ENCODE measurements around the gene SMYD3.

The SMYD3 gene

DNA sequence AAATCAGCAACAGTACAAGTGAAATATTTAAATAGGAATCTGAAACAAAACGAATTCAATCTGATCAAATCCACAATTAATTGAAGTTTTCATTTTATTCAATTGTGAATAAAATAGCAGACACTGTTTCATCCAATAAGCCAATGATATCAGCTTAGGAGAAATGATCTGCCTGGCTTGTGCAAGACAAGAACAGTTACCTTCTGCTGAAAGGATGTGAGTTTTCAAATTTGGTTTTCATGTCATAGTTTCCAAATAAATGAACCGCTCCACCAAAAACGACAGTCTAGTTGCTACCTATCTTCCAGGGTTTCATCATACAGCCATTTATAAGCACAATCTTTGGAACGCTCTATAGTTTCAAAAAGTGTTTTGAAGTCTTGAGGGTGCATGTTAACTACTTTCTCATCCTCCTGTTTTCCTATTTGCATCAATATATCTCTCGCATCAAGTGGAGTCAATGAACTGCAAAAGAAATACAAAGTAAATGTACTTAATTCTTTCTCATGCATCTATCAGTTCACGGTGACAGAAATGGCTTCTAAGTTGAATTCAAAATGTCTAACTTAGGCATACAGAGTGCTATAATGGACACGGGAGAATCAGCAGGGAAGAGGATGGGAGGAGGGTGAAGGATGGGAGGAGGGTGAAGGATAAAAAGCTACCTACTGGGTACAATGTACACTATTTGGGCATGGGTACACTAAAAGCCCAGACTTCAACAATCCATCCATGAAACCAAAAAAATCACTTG, 33.8 kb upstream of the SMYD3 start:
- Histone ChIP-seq H3K27ac (replicated peaks) (no peak overlapping the region), H3K4me3 (replicated peaks; ENCODE audit: insufficient read depth, low read length) (no peak overlapping the region), H3K27me3 (ENCODE audit: insufficient read depth, poor library complexity, severe bottlenecking) (no peaks in the 10 kb centered on the region)
- DNase-seq (ENCODE audit: low read depth in 1 of 2, low spot score in 1 of 2): no peak
- TF ChIP-seq, protein P1, sequence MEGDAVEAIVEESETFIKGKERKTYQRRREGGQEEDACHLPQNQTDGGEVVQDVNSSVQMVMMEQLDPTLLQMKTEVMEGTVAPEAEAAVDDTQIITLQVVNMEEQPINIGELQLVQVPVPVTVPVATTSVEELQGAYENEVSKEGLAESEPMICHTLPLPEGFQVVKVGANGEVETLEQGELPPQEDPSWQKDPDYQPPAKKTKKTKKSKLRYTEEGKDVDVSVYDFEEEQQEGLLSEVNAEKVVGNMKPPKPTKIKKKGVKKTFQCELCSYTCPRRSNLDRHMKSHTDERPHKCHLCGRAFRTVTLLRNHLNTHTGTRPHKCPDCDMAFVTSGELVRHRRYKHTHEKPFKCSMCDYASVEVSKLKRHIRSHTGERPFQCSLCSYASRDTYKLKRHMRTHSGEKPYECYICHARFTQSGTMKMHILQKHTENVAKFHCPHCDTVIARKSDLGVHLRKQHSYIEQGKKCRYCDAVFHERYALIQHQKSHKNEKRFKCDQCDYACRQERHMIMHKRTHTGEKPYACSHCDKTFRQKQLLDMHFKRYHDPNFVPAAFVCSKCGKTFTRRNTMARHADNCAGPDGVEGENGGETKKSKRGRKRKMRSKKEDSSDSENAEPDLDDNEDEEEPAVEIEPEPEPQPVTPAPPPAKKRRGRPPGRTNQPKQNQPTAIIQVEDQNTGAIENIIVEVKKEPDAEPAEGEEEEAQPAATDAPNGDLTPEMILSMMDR (IDR thresholded peaks at IDR 0.05; ENCODE audit: insufficient read depth, low read length): no peak
- TF ChIP-seq SPI1 (IDR thresholded peaks at IDR 0.05; ENCODE audit: borderline replicate concordance, low read depth): no peak
- TF ChIP-seq POLR2AphosphoS5 (IDR thresholded peaks at IDR 0.05; ENCODE audit: low read depth): no peak

DNA sequence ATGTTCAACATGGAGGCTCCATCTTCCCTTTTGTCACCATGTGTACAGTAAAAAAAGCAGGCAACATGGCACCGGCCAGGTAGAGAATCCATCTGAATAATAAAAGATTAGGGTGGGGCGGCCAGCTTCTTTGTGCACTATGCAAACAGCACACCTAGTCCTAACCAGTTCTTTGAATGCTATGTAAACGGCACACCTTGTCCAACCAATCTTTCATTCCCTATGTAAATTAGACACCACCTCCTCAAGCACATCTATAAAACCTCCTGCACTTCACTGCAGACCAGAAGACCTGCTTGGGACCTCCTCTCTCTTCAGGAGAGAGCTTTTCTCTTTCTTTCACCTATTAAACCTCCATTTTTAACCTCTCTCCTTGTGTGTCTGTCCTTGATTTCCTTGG, 30.8 kb upstream of the SMYD3 start:
- H3K27me3 ChIP-seq (ENCODE audit: insufficient read depth, poor library complexity, severe bottlenecking): no peaks in the 10 kb centered on the region
- TF ChIP-seq GABPA (IDR thresholded peaks at IDR 0.05; ENCODE audit: low read depth): no peak
- TF ChIP-seq POLR2AphosphoS5 (IDR thresholded peaks at IDR 0.05; ENCODE audit: low read depth): no peak
- TF ChIP-seq, protein P2, sequence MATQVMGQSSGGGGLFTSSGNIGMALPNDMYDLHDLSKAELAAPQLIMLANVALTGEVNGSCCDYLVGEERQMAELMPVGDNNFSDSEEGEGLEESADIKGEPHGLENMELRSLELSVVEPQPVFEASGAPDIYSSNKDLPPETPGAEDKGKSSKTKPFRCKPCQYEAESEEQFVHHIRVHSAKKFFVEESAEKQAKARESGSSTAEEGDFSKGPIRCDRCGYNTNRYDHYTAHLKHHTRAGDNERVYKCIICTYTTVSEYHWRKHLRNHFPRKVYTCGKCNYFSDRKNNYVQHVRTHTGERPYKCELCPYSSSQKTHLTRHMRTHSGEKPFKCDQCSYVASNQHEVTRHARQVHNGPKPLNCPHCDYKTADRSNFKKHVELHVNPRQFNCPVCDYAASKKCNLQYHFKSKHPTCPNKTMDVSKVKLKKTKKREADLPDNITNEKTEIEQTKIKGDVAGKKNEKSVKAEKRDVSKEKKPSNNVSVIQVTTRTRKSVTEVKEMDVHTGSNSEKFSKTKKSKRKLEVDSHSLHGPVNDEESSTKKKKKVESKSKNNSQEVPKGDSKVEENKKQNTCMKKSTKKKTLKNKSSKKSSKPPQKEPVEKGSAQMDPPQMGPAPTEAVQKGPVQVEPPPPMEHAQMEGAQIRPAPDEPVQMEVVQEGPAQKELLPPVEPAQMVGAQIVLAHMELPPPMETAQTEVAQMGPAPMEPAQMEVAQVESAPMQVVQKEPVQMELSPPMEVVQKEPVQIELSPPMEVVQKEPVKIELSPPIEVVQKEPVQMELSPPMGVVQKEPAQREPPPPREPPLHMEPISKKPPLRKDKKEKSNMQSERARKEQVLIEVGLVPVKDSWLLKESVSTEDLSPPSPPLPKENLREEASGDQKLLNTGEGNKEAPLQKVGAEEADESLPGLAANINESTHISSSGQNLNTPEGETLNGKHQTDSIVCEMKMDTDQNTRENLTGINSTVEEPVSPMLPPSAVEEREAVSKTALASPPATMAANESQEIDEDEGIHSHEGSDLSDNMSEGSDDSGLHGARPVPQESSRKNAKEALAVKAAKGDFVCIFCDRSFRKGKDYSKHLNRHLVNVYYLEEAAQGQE (IDR thresholded peaks at IDR 0.05; ENCODE audit: insufficient replicate concordance, low read depth): no peak
- no peak for TF ChIP-seq SPI1 (IDR thresholded peaks at IDR 0.05; ENCODE audit: borderline replicate concordance, low read depth)
- TF ChIP-seq, protein P1 (IDR thresholded peaks at IDR 0.05; ENCODE audit: insufficient read depth, low read length): no peak
- H3K27ac ChIP-seq (replicated peaks): no peak overlapping the region
- no peak for DNase-seq (ENCODE audit: low read depth in 1 of 2, low spot score in 1 of 2)
- no peak overlapping the region for H3K4me3 ChIP-seq (replicated peaks; ENCODE audit: insufficient read depth, low read length)

DNA sequence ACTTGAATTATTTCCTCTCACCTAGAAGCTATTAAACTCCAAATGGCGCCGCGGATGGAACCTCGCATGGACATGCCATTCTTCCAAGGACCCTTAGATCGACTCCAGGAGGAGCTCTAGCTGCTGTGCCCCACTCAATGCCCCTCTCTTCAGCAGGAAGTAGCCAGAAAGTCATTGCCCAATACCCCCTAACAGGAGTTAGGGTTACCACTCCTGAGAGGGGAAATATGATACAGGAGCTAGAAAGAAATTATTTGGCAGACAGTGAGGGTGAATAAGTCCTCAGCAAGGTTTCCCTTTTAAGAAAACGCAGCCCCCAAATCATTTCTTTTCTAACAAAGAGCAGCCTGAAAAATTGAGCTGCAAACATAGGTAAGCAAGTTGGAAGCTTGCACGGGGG, 30.4 kb upstream of the SMYD3 start:
- no peak overlapping the region for H3K27ac ChIP-seq (replicated peaks)
- no peak for DNase-seq (ENCODE audit: low read depth in 1 of 2, low spot score in 1 of 2)
- H3K4me3 ChIP-seq (replicated peaks; ENCODE audit: insufficient read depth, low read length): no peak overlapping the region
- TF ChIP-seq GABPA (IDR thresholded peaks at IDR 0.05; ENCODE audit: low read depth) (no peak), SPI1 (IDR thresholded peaks at IDR 0.05; ENCODE audit: borderline replicate concordance, low read depth) (no peak), POLR2AphosphoS5 (IDR thresholded peaks at IDR 0.05; ENCODE audit: low read depth) (no peak)
- TF ChIP-seq, protein P1 (IDR thresholded peaks at IDR 0.05; ENCODE audit: insufficient read depth, low read length): no peak
- TF ChIP-seq, protein P2 (IDR thresholded peaks at IDR 0.05; ENCODE audit: insufficient replicate concordance, low read depth): no peak
- H3K27me3 ChIP-seq (ENCODE audit: insufficient read depth, poor library complexity, severe bottlenecking): no peaks in the 10 kb centered on the region

DNA sequence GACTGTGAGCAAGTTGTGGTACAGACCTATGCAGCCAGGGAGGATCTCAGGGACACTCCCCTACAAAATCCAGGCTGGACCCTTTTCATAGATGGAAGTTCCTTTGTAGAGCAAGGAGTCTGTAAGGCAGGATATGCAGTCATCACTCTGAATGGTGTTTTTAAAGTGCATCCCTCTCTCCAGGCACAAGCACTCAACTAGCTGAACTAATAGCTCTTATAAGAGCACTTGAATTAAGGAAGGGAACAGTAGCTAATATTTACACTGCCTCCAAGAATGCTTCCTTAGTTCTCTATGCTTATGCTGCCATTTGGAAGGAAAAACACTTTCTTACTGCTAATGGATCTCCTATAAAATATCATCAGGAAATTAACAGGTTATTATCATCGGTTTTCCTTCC, 27.0 kb upstream of the SMYD3 start:
- TF ChIP-seq, protein P2 (IDR thresholded peaks at IDR 0.05; ENCODE audit: insufficient replicate concordance, low read depth): no peak
- TF ChIP-seq POLR2AphosphoS5 (IDR thresholded peaks at IDR 0.05; ENCODE audit: low read depth) (no peak), SPI1 (IDR thresholded peaks at IDR 0.05; ENCODE audit: borderline replicate concordance, low read depth) (no peak), GABPA (IDR thresholded peaks at IDR 0.05; ENCODE audit: low read depth) (no peak)
- TF ChIP-seq, protein P1 (IDR thresholded peaks at IDR 0.05; ENCODE audit: insufficient read depth, low read length): no peak
- H3K27me3 ChIP-seq (ENCODE audit: insufficient read depth, poor library complexity, severe bottlenecking): no peaks in the 10 kb centered on the region
- H3K4me3 ChIP-seq (replicated peaks; ENCODE audit: insufficient read depth, low read length): no peak overlapping the region
- H3K27ac ChIP-seq (replicated peaks): no peak overlapping the region
- DNase-seq (ENCODE audit: low read depth in 1 of 2, low spot score in 1 of 2): no peak
